SIG-M5 (cell line): ENCODE measurements around the gene QPCT.
A peak's percentile ranks its signal among the peaks of the same experiment; 100 is the strongest.
"Not testable (repeated sequence)": the region's sequence is repeated elsewhere in the genome, so short reads cannot be mapped to it uniquely, and the experiment has no call there.

ENCODE experiments used
- DNase-seq: peaks from one replicate; lab custom pipeline; 2025; lab: John Stamatoyannopoulos, UW

The QPCT gene

DNA sequence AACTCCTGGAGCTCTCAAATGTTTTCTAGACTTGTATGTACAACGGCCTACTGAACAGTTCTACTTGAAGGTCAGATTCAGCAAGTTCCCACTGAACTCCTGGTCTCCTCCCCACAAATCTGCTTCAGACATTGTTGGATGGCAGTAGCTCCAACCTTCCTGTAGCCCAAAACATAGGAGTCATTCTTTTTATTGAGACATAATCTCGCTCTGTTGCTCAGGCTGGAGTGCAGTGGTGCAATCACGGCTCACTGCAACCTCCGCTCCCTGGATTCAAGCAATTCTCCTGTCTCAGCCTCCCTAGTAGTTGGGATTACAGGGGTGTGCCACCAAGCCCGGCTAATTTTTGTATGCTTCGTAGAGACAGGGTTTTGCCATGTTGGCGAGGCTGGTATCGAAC lies 47.3 kb downstream of the QPCT start:
- DNase-seq = no peak

DNA sequence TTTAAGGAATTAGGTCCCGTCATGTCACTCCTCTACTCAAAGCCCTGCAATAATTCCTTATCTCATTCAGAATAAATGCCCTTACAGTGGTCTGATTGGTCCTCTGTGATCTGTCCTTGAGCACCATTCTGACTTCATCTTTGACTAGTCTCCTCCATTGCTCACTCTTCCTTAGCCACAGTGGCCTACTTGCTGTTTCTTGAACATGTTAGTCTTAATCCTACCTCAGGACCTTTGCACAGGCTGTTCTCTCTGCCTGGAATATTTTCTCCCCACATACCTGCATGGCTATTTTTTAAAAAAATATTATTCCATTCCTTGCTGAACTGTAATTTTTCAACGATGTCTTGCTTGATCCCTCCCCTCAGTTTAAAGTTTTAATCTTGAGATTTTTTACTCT lies 48.0 kb downstream of the QPCT start:
- no peak for DNase-seq

- DNase-seq = no peak
Measured at GRCh38 chr2:37394263-37394662, 49.8 kb downstream of the QPCT start.

- no peak for DNase-seq
Measured at GRCh38 chr2:37394796-37395555, 50.5 kb downstream of the QPCT start.

GRCh38 chr2:37396890-37397565 lies 52.6 kb downstream of the QPCT start:
- no peak for DNase-seq

DNA sequence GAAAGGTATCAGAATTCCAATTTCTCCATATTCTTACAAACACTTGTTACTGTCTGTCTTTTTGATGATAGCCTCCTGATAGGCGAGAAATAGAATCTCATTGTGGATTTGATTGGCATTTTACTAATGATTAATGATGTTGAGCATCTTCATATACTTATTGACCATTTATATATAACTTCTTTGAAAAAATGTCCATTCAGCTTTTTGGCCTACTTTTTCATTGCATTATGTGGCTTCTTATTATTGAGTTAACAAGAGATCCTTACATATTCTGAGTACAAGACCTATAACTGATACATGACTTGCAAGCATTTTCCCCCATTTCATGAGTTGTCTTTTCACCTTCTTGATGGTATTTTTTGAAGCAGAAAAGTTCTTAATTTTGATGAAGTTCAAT lies 54.6 kb downstream of the QPCT start:
- DNase-seq = no peak

- DNase-seq = no peak
Measured at GRCh38 chr2:37400041-37400440, 55.6 kb downstream of the QPCT start.

GRCh38 chr2:37402636-37403035 lies 58.2 kb downstream of the QPCT start:
- DNase-seq = no peak

DNA sequence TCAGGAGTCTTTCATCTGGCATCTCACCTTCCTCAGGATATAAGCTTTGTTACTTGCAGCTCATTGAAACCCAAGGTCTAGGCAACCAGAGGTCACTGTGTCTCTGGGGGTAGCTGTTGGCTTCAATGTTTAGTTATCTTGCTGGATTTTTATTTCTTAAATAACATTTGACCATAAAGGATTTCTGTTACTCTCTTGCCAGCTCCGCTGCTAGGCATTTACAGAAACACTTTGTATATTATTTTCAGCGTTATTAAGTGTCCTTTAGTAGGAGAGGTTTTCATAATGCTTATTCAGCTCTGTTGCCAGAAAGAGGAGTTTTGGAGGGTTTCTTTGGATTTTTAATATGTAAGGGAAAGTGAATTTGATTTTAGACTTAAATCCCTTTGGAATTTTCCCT lies 61.4 kb downstream of the QPCT start:
- DNase-seq = no peak

GRCh38 chr2:37412231-37412630 lies 67.8 kb downstream of the QPCT start:
- no peak for DNase-seq

GRCh38 chr2:37413911-37414469 lies 69.6 kb downstream of the QPCT start:
- DNase-seq = not testable (repeated sequence)

DNA sequence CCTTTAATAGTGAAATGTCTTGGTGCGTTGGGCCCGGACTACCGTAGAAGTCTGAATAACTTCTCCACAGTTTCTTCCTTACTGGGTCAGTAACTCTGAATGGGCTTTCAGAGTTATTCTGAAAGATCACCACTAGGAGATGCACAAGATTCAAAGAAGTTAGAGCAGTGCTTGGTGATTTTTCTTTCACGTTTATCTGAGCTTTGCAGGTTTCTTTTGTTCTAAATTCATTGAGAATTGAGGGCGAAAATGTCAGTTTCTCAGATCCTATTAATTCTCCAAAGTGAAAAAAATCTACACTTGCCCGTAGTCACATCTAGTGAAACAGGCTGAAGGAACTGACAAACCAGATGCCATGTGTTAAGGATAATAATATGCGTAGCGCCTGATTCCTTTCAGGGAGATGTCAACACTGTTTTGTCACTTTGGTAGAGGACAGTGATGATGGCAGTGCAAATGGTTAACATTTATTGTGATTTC lies 70.1 kb downstream of the QPCT start:
- DNase-seq = peak; percentile 35

- no peak for DNase-seq
Measured at GRCh38 chr2:37415128-37415820, 70.8 kb downstream of the QPCT start.

DNA sequence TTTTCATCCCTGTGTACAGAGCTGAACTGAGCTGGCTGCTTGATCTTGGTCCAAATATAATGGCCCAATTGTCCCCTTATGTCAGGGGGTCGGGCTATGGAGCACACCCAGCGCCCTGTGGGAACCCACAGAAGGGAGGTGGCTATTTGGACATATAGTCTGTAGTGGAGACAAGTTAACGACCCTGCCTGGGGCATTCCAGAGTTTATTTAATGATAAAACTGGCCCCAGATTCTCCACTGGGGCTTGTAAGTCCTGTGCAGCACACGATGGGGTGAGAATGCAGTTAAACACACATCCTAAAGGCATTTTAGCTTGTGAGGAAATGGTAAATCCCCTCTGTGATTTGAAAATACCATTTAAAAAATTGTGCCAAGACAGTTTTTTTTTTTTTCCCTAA lies 72.9 kb downstream of the QPCT start:
- DNase-seq = no peak

GRCh38 chr2:37418956-37419355 lies 74.5 kb downstream of the QPCT start:
- DNase-seq = no peak

GRCh38 chr2:37421686-37422085 lies 77.3 kb downstream of the QPCT start:
- DNase-seq = no peak

GRCh38 chr2:37422816-37423215 lies 78.4 kb downstream of the QPCT start:
- no peak for DNase-seq
